AG04450 (cell line): ENCODE results near the gene NELFCD. TPM values are rescaled to one million over a fixed set of nuclear protein-coding genes. Genes with fewer than 3 reads are reported as not detected.
A peak's percentile ranks its signal among the peaks of the same experiment; 100 is the strongest.
"Not testable (repeated sequence)": the region's sequence is repeated elsewhere in the genome, so short reads cannot be mapped to it uniquely, and the experiment has no call there.

Source experiments
- CTCF ChIA-PET: fragments of 300-600, 350-600 bp; formaldehyde crosslinking; extraction: SDS; loops from one replicate; lab custom pipeline; 2022; ENCODE audit warnings: antibody characterized with exemption, inconsistent platforms; lab: Charles Lee
- POLR2A ChIA-PET: fragments of 350-600 bp; formaldehyde crosslinking; extraction: SDS; loops from one replicate; lab custom pipeline; 2021; ENCODE audit warnings: antibody characterized with exemption, inconsistent platforms; lab: Yijun Ruan, JAX
- DNase-seq: peaks from one replicate; pipeline ENCODE4 v3.0.0-alpha.2; 2011; ENCODE audit warnings: low read depth, low spot score
- H3K27ac ChIP-seq: one replicate; pipeline ENCODE4 v1.5.1; 2012; ENCODE audit warnings: low read depth, low read length, control low read depth
- H3K27me3 ChIP-seq: one replicate; pipeline ENCODE4 v1.6.0; 2012; ENCODE audit warnings: low read length; ENCODE audit not compliant: control insufficient read depth, insufficient read depth
- H3K4me3 ChIP-seq: 2 replicates; pipeline ENCODE4 v1.5.1; 2011; ENCODE audit warnings: mild to moderate bottlenecking, low read depth, low read length, control low read depth
- H3K9me3 ChIP-seq: 2 replicates; pipeline ENCODE4 v1.5.1; 2012; ENCODE audit warnings: low read length; ENCODE audit not compliant: control insufficient read depth, insufficient read depth
- polyA plus RNA-seq: library from polyadenylated mRNA; depleted of rRNA; stranded (reverse); fragments of >200 nt; gene quantifications from 2 replicates; pipeline ENCODE4 v1.2.3, GENCODE V29; 2011
- TF ChIP-seq, protein P1 (sequence below): IDR thresholded peaks from 2 replicates; pipeline ENCODE4 v1.5.1; 2011; ENCODE audit warnings: low read depth, low read length, control low read depth, inconsistent platforms

Gene NELFCD
- polyA plus RNA-seq, 1 experiment = 79.9 TPM

DNA sequence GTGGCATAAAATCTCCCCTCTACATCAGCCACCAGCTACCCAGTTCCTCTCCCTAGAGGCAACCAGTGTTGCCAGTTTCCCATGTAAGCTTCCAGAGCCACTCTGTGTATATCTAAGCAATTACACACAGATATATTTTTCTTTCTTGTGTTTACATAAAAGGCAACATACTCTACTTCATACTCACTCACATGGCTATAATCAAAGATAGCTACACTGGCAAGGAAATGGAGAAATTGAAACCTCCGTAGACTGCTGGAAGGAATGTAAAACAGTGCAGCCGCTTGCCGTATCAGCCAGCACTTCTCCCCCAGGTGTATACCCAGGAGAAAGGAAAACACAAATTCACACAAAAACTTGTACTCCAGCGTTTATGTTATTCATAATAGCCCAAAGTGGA lies 38.5 kb upstream of the NELFCD start:
- TF ChIP-seq, protein P1, sequence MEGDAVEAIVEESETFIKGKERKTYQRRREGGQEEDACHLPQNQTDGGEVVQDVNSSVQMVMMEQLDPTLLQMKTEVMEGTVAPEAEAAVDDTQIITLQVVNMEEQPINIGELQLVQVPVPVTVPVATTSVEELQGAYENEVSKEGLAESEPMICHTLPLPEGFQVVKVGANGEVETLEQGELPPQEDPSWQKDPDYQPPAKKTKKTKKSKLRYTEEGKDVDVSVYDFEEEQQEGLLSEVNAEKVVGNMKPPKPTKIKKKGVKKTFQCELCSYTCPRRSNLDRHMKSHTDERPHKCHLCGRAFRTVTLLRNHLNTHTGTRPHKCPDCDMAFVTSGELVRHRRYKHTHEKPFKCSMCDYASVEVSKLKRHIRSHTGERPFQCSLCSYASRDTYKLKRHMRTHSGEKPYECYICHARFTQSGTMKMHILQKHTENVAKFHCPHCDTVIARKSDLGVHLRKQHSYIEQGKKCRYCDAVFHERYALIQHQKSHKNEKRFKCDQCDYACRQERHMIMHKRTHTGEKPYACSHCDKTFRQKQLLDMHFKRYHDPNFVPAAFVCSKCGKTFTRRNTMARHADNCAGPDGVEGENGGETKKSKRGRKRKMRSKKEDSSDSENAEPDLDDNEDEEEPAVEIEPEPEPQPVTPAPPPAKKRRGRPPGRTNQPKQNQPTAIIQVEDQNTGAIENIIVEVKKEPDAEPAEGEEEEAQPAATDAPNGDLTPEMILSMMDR = peak; percentile 59
- peak; percentile 4 for DNase-seq
- Histone ChIP-seq H3K9me3 (no peaks in the 10 kb centered on the region), H3K4me3 (no peak overlapping the region), H3K27me3 (peaks cover 4% of the 10 kb centered on the region), H3K27ac (no peak overlapping the region)
- CTCF ChIA-PET = interaction anchor here (1.0 to 1.3 kb wide), 2 partner anchors 72 to 145 kb away, joined by 3 read pairs; no protein-coding TSS in a partner anchor
- POLR2A ChIA-PET = interaction anchor here (0.6 kb wide), 1 partner anchor 35 kb away, joined by 3 read pairs; no protein-coding TSS in a partner anchor

DNA sequence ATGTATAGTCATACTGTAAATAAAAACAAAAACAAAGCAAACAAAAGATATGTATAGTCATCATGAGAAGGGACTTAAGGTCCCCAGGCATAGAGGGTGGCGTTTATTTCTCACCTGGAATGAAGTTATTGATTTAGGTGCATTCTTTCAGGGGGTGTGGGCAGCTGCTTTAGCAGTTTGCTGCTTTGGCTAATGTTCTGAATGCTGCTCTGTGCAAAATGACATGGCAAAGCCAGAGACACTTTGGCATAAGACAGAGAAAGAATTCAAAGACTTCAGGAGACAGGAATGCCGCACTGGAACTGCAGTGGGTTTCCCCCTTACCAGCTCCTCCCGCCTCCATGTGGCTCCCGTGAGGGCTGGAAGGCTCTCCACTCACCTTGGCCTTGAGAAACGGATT lies 36.4 kb upstream of the NELFCD start:
- DNase-seq = no peak
- Histone ChIP-seq H3K9me3 (no peaks in the 10 kb centered on the region), H3K27me3 (peaks cover 4% of the 10 kb centered on the region), H3K27ac (no peak overlapping the region), H3K4me3 (no peak overlapping the region)
- ChIA-PET CTCF (no interaction called here), POLR2A (no interaction called here)
- TF ChIP-seq, protein P1 = no peak

DNA sequence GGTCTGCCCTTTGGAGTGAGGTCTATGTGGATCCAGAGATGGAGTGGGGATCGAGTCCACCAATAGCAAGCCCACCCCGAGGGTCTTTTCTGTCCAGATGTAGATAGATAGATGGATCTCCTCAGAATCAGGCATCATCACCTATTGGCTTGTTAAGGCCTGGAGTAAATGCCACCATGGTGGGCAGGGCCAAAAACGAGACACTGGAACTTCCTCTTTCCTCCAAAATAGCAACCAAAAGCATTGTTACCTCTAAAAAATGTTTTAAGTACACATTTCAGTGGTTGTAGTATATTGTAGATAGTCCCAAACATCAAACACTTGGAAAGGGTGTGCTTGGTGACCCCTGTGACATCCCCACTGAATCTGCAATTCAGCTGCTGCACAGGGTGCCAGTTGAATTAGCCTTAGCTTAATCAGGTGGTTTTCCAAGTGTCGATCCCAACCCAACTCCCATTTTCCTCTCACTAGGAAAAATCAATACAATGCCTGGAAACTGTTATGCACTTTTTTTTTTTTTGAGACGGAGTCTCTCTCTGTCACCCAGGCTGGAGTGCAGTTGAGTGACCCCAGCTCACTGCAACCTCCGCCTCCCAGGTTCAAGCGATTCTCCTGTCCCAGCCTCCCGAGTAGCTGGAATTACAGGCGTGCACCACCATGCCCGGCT lies 35.0 kb upstream of the NELFCD start:
- DNase-seq = no peak
- Histone ChIP-seq H3K27ac (no peak overlapping the region), H3K4me3 (no peak overlapping the region), H3K9me3 (no peaks in the 10 kb centered on the region), H3K27me3 (peaks cover 4% of the 10 kb centered on the region)
- ChIA-PET POLR2A (no interaction called here), CTCF (no interaction called here)
- TF ChIP-seq, protein P1 = no peak

DNA sequence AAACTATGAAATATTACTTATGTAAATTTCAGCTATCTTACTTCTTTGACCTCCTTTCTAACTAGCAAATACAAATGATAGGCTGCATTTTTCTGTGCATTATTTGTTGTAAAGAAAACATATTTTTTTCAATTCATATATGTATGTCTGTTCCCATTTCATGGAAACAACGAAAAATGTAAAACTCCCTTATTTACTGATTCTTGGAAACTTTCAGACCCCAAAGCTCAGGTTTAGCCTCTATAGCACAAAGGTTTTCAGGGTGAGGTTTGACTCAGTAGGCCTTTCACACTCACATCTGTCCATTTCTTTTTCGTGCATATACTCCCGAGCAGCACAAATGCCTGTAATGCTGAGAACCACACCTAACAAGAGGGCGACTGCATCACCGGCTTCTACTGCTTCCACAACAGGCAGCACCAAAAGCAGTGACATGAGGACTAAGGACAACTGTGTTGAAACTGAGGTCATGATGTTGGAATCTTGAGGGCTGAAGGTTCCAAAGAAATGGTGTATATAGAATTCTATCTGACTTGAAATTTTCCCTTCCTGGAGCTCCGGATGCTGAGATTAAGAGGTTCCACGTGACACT lies 33.2 kb upstream of the NELFCD start:
- H3K4me3 ChIP-seq, CTCF ChIA-PET, H3K27ac ChIP-seq, DNase-seq, H3K27me3 ChIP-seq, POLR2A ChIA-PET, H3K9me3 ChIP-seq: not testable (repeated sequence)

DNA sequence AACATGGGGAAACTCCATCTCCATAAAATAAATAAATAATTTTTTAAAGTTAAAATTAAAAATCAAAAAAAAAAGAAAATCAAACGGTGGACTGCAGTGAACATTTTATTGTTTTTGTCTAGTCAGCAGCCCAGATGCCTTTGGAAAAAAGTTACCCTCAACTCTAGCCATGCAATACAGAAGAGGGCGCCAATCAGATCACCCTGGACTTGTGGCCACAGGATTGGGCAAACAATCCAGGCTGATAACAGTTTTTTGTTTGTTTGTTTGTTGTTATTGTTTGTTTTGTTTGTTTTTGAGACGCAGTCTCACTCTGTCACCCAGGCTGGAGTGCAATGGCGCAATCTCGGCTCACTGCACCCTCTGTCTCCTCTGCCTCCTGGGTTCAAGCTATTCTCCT lies 30.5 kb upstream of the NELFCD start:
- Histone ChIP-seq H3K27ac (no peak overlapping the region), H3K27me3 (peaks cover 4% of the 10 kb centered on the region), H3K9me3 (no peaks in the 10 kb centered on the region), H3K4me3 (no peak overlapping the region)
- ChIA-PET POLR2A (interaction anchor here (0.7 kb wide), 1 partner anchor 69 kb away, joined by 3 read pairs; no protein-coding TSS in a partner anchor), CTCF (no interaction called here)
- TF ChIP-seq, protein P1 = no peak
- DNase-seq = no peak
